BLaER1 (cell line): Measurements from ENCODE around the gene NOP10.
"Not testable (repeated sequence)": the region's sequence is repeated elsewhere in the genome, so short reads cannot be mapped to it uniquely, and the experiment has no call there.

Experiments
- H3K27ac ChIP-seq: shearing (Covaris generic); formaldehyde crosslinking; 2 replicates; pipeline ENCODE4 v1.8.1; 2022
- H3K27me3 ChIP-seq: shearing (Covaris generic); formaldehyde crosslinking; 2 replicates; pipeline ENCODE4 v1.8.1; 2022
- H3K36me3 ChIP-seq: shearing (Covaris generic); formaldehyde crosslinking; 2 replicates; pipeline ENCODE4 v1.8.1; 2022
- H3K4me1 ChIP-seq: shearing (Covaris generic); formaldehyde crosslinking; 2 replicates; pipeline ENCODE4 v1.8.1; 2022
- H3K4me2 ChIP-seq: shearing (Covaris generic); formaldehyde crosslinking; 2 replicates; pipeline ENCODE4 v1.8.1; 2022
- H3K4me3 ChIP-seq: shearing (Covaris generic); formaldehyde crosslinking; 2 replicates; pipeline ENCODE4 v1.8.1; 2022
- H3K9ac ChIP-seq: shearing (Covaris generic); formaldehyde crosslinking; 2 replicates; pipeline ENCODE4 v1.8.1; 2022
- H3K9me3 ChIP-seq: shearing (Covaris generic); formaldehyde crosslinking; 2 replicates; pipeline ENCODE4 v1.8.1; 2022
- H4K20me1 ChIP-seq: shearing (Covaris generic); formaldehyde crosslinking; 2 replicates; pipeline ENCODE4 v1.8.1; 2022
- Cebpa-rat ChIP-seq: shearing (Covaris generic); IDR thresholded peaks from 2 replicates; pipeline ENCODE4 v1.8.1; 2022

Gene NOP10

DNA sequence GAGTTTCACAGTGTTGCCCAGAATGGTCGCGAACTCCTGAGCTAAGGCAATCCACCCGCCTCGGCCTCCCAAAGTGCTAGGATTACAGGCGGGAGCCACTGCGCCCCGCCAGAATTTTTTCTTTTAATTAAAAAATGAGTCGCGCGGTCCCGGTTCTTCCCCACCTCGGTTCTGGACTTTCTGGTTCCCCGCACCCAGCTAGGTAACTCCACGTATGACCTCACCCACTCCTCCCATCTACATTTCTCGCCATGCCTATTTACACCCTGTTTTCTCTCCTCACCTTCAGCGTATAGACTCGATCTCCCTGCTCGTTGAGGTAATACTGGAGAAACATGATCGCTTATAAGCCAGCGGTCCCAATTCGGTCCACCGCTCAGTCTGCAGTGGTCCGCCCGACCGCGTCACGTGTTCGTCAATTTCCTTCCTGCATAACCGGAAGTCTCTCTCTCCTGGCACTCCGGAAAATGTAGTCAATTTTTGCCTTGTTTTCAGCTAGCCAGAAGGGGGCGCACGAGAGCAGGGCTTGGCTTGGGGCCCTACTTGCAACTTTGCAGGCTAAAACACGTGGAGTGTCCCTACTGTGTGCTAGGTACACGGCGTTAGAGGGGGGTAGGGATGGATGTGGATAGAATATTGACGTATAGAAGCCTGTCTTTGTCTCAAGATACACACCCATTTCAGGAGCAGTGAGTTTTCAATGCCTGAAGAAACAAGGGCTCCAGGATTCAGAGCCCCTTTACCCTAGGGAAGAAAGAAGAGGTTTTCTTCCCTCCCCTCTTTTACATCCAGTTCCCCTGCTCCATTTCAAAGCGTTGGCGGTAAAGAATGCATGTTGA is at the start of gene NOP10, which contains the start of gene NUTM1:
Gene NOP10, minus strand, starts transcription at position 400 of the 839 bp plus-strand sequence. Its CDS starts 63 bp downstream, at position 337.
Gene NUTM1, plus strand, starts transcription at position 579 of the 839 bp plus-strand sequence. CDS start 382 bp downstream, outside the sequence.
- H4K20me1 ChIP-seq: no peaks in the 10 kb centered on the region
- peak within 1 kb of the TSS; percentile 85 for H3K4me3 ChIP-seq
- H3K36me3 ChIP-seq: peaks cover 20% of the 10 kb centered on the region
- peak within 1 kb of the TSS; percentile 88 for H3K9ac ChIP-seq
- H3K4me1 ChIP-seq: peaks cover 43% of the 10 kb centered on the region
- no peaks in the 10 kb centered on the region for H3K27me3 ChIP-seq
- peak within 1 kb of the TSS; percentile 95 for H3K4me2 ChIP-seq
- peak within 1 kb of the TSS; percentile 93 for H3K27ac ChIP-seq
- H3K9me3 ChIP-seq: no peaks in the 10 kb centered on the region
- no peak for TF ChIP-seq Cebpa-rat

- H3K9ac ChIP-seq, H3K27me3 ChIP-seq, H3K27ac ChIP-seq, H3K4me3 ChIP-seq, H4K20me1 ChIP-seq, H3K36me3 ChIP-seq, H3K4me1 ChIP-seq, H3K4me2 ChIP-seq, H3K9me3 ChIP-seq: not testable (repeated sequence)
Observed at GRCh38 chr15:34389594-34390086, 46.7 kb upstream of the NOP10 start.

GRCh38 chr15:34381829-34382521 is 39.0 kb upstream of the NOP10 start:
- H3K4me2 ChIP-seq, H3K36me3 ChIP-seq, H3K4me1 ChIP-seq, H4K20me1 ChIP-seq, H3K9ac ChIP-seq, H3K27me3 ChIP-seq, H3K4me3 ChIP-seq, H3K9me3 ChIP-seq, H3K27ac ChIP-seq: not testable (repeated sequence)

GRCh38 chr15:34380491-34380890 is 37.6 kb upstream of the NOP10 start:
- H3K9ac ChIP-seq, H3K9me3 ChIP-seq, H3K4me1 ChIP-seq, H3K4me2 ChIP-seq, H3K27me3 ChIP-seq, H3K27ac ChIP-seq, H4K20me1 ChIP-seq, H3K36me3 ChIP-seq, H3K4me3 ChIP-seq: not testable (repeated sequence)

DNA sequence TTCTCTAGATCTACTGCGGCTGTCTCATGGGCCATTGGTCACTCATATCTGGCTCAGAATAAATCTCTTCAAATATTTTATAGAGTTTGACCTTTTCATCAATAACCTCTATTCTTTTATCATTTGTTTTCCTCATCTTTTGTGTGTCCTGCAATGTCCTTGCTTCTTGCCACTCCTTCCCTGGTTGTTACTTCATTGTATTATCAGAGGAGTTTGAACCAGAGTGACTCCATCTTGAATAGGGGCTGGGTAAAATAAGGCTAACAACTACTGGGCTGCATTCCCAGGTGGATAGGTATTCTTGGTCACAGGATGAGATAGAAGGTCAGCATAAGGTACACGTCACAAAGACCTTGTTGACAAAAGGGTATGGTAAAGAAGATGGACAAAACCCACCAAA is 33.9 kb upstream of the NOP10 start:
- Histone ChIP-seq H3K27ac (no peak overlapping the region), H3K9me3 (no peaks in the 10 kb centered on the region), H3K4me1 (no peaks in the 10 kb centered on the region), H3K4me2 (no peak overlapping the region), H3K9ac (no peak overlapping the region), H4K20me1 (no peaks in the 10 kb centered on the region), H3K27me3 (no peaks in the 10 kb centered on the region), H3K4me3 (no peak overlapping the region), H3K36me3 (0 out of 2 replicates have a peak, but pooled peaks cover 10% of the 10 kb centered on the region)
- no peak for TF ChIP-seq Cebpa-rat

- H3K4me3 ChIP-seq, H3K9ac ChIP-seq, H3K4me1 ChIP-seq: not testable (repeated sequence)
Observed at GRCh38 chr15:34375541-34375940, 32.6 kb upstream of the NOP10 start.

GRCh38 chr15:34374816-34375215 is 31.9 kb upstream of the NOP10 start:
- Histone ChIP-seq H3K9me3 (no peaks in the 10 kb centered on the region), H3K9ac (no peak overlapping the region), H3K36me3 (0 out of 2 replicates have a peak, but pooled peaks cover 10% of the 10 kb centered on the region), H3K4me3 (no peak overlapping the region), H3K4me2 (no peak overlapping the region), H3K27me3 (no peaks in the 10 kb centered on the region), H3K27ac (no peak overlapping the region), H4K20me1 (no peaks in the 10 kb centered on the region), H3K4me1 (no peaks in the 10 kb centered on the region)
- no peak for TF ChIP-seq Cebpa-rat

More at GRCh38 chr15:34375541-34375940, 32.6 kb upstream of the NOP10 start:
- H3K27ac ChIP-seq, H3K4me2 ChIP-seq, H3K9me3 ChIP-seq, H3K27me3 ChIP-seq, H4K20me1 ChIP-seq, H3K36me3 ChIP-seq: not testable (repeated sequence)

DNA sequence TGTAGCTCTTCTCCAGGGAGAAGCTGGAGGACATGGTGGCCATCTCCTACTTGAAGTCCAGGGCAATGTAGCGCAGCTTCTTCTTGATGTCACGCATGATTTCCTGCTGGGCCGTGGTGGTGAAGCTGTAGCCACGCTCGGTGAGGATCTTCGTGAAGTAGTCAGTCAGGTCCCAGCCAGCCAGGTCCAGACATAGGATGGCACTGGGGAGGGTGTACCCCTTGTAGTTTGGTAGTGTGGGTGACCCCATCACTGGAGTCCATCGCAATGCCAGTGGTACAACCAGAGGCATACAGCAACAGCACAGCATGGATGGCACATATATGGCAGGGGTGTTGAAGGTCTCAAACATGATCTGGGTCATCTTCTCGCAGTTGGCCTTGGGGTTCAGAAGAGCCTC is 31.0 kb upstream of the NOP10 start:
- Histone ChIP-seq H3K4me1 (peaks cover 3% of the 10 kb centered on the region; the same call in 1 of the 2 replicates), H3K36me3 (0 out of 2 replicates have a peak, but pooled peaks cover 10% of the 10 kb centered on the region), H3K9me3 (no peaks in the 10 kb centered on the region), H3K9ac (no peak overlapping the region), H3K4me2 (no peak overlapping the region), H3K4me3 (no peak overlapping the region), H4K20me1 (no peaks in the 10 kb centered on the region), H3K27me3 (no peaks in the 10 kb centered on the region), H3K27ac (no peak overlapping the region)
- TF ChIP-seq Cebpa-rat: no peak

- Histone ChIP-seq H3K27ac (no peak overlapping the region), H3K4me3 (no peak overlapping the region), H4K20me1 (peaks cover 6% of the 10 kb centered on the region), H3K9me3 (no peaks in the 10 kb centered on the region), H3K27me3 (no peaks in the 10 kb centered on the region), H3K36me3 (0 out of 2 replicates have a peak, but pooled peaks cover 10% of the 10 kb centered on the region), H3K9ac (no peak overlapping the region), H3K4me1 (peaks cover 20% of the 10 kb centered on the region), H3K4me2 (no peak overlapping the region)
- TF ChIP-seq Cebpa-rat: no peak
Observed at GRCh38 chr15:34370643-34371042, 27.7 kb upstream of the NOP10 start.

- H3K4me3 ChIP-seq: no peak overlapping the region
- no peaks in the 10 kb centered on the region for H3K9me3 ChIP-seq
- peaks cover 12% of the 10 kb centered on the region for H4K20me1 ChIP-seq
- H3K36me3 ChIP-seq: 0 out of 2 replicates have a peak, but pooled peaks cover 10% of the 10 kb centered on the region
- H3K27ac ChIP-seq: no peak overlapping the region
- H3K4me2 ChIP-seq: no peak overlapping the region
- H3K9ac ChIP-seq: no peak overlapping the region
- no peak for TF ChIP-seq Cebpa-rat
- peaks cover 25% of the 10 kb centered on the region for H3K4me1 ChIP-seq
- no peaks in the 10 kb centered on the region for H3K27me3 ChIP-seq
Observed at GRCh38 chr15:34370129-34370528, 27.2 kb upstream of the NOP10 start.
